ENCODE results near the gene PPP1R3G.
A peak's percentile ranks its signal among the peaks of the same experiment; 100 is the strongest.

PPP1R3G gene

DNA sequence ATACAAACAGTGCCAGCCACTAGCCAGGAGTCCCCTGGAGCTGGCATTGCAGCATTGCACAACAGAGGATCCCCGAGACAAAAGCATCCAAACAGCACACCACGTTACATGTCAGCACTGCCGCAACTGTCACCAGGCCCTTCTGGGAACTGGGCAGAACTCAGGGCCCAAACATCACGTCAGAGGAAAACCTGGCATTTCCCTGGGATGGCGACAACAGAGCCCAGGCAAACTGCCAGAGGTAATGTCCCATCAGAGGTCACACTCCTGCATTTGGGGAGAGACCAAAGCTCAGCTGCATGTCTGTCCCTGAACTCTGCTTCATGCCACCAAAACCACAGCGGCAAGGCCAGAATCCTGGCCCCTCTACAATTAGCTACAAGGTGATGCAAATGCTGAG lies 36.3 kb downstream of the PPP1R3G start:
- Histone ChIP-seq H3K9ac (ENCODE audit: low read length) (no peak overlapping the region), H3K4me1 (ENCODE audit: control insufficient read depth, insufficient read depth, low read length) (peaks cover 26% of the 10 kb centered on the region), H3K36me3 (ENCODE audit: control insufficient read depth, insufficient read depth, low read length, severe bottlenecking) (no peaks in the 10 kb centered on the region), H3K4me3 (ENCODE audit: low read length) (no peak overlapping the region), H3K9me3 (ENCODE audit: control insufficient read depth, low read length) (no peaks in the 10 kb centered on the region), H3K27me3 (replicated peaks; ENCODE audit: control insufficient read depth, insufficient read depth, low read length) (no peaks in the 10 kb centered on the region)
- DNase-seq (ENCODE audit: low read depth): no peak

DNA sequence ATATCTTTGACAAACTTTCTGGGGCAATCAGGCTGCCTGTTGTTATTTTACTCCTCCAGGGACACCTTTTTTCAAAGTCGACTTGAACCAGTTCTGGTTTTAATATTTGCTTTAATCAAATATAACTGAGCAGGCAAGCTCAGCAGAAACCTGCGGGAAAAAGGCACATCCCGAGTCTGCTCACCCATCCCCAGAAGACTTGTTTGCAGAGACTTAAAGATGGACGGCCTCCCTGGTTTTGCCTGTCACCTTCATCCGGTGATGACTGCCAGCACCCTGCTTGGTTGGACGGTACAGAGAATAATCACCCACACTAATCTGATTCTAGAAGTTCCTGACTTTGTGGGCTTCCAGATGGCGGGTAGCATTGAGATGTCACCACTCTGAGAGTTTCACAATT lies 36.8 kb downstream of the PPP1R3G start:
- H3K9ac ChIP-seq (ENCODE audit: low read length): no peak overlapping the region
- no peaks in the 10 kb centered on the region for H3K27me3 ChIP-seq (replicated peaks; ENCODE audit: control insufficient read depth, insufficient read depth, low read length)
- H3K4me1 ChIP-seq (ENCODE audit: control insufficient read depth, insufficient read depth, low read length): peaks cover 22% of the 10 kb centered on the region
- DNase-seq (ENCODE audit: low read depth): no peak
- no peak overlapping the region for H3K4me3 ChIP-seq (ENCODE audit: low read length)
- no peaks in the 10 kb centered on the region for H3K36me3 ChIP-seq (ENCODE audit: control insufficient read depth, insufficient read depth, low read length, severe bottlenecking)
- no peaks in the 10 kb centered on the region for H3K9me3 ChIP-seq (ENCODE audit: control insufficient read depth, low read length)

DNA sequence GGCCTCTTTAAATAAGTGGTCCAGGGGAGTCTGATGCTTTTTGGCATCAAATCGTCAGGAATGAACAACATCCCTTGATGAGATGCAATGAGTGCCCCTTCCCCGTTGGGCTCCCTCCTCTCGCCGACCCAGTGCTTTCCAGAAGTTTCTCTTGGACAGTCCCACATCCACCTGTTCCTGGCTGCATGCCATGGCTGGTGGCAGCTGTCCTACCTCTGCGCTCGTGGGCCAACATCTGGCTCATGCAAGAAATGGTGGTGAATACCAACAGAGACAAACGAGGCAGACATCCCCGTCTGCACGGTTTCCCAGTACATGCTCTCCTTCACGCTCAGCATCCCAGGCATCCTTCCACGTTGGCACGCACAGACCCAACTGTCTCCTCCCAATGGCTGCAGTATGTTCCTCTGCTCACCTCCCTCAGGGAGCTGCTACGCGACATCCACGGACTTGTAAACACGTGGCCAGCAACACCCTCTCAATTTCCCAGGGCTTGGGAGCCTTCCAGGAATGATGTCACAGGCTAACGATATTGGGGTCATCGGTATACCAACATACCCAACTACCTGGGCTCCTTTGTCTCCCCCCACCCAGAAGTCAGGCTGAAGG lies 37.5 kb downstream of the PPP1R3G start:
- H3K36me3 ChIP-seq (ENCODE audit: control insufficient read depth, insufficient read depth, low read length, severe bottlenecking): no peaks in the 10 kb centered on the region
- H3K4me1 ChIP-seq (ENCODE audit: control insufficient read depth, insufficient read depth, low read length): peaks cover 22% of the 10 kb centered on the region
- no peaks in the 10 kb centered on the region for H3K9me3 ChIP-seq (ENCODE audit: control insufficient read depth, low read length)
- H3K9ac ChIP-seq (ENCODE audit: low read length): no peak overlapping the region
- no peaks in the 10 kb centered on the region for H3K27me3 ChIP-seq (replicated peaks; ENCODE audit: control insufficient read depth, insufficient read depth, low read length)
- H3K4me3 ChIP-seq (ENCODE audit: low read length): no peak overlapping the region
- no peak for DNase-seq (ENCODE audit: low read depth)

DNA sequence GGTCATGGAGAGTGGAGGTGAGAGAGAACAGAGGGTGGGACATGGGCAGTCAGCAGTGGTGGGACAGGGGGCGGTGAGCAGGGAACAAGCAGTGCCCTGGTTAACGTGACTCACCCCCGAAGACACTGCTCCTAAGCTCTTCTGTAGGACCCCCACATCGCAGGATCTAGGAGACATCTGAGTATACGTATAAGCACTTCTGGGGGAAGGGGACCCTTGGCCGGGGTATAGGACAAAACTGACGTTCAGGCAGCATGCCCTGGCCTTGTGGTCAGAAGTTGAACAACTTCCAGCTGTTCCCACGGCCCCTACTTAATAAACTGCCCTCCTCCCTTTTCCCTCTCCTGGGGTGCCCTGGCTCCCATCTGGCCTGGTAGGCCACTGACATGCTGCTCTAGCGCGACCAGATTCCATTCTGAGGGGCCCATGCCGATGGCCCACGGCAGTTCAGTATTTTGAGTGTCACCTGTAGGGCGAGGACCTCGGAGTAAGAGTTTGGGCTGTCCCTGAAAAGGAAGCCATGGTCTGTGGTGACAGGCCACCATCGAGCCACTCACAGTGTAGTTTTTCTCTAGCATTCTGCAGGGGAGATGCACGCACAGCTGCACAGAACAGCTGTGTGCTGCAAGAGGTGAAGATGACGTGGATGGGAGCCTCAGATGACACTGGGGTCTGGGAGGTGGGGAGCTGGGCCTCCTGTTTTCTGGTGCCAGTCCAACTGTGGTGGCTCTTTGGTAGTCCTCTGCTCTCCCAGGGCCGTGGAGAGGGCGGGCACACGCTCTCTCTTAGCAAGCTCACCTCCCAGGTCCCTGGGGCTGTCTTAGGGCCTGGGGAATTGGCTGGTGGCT lies 38.4 kb downstream of the PPP1R3G start:
- H3K27me3 ChIP-seq (replicated peaks; ENCODE audit: control insufficient read depth, insufficient read depth, low read length): no peaks in the 10 kb centered on the region
- no peak for DNase-seq (ENCODE audit: low read depth)
- peaks cover 19% of the 10 kb centered on the region for H3K4me1 ChIP-seq (ENCODE audit: control insufficient read depth, insufficient read depth, low read length)
- no peak overlapping the region for H3K9ac ChIP-seq (ENCODE audit: low read length)
- no peaks in the 10 kb centered on the region for H3K36me3 ChIP-seq (ENCODE audit: control insufficient read depth, insufficient read depth, low read length, severe bottlenecking)
- H3K9me3 ChIP-seq (ENCODE audit: control insufficient read depth, low read length): no peaks in the 10 kb centered on the region
- no peak overlapping the region for H3K4me3 ChIP-seq (ENCODE audit: low read length)

DNA sequence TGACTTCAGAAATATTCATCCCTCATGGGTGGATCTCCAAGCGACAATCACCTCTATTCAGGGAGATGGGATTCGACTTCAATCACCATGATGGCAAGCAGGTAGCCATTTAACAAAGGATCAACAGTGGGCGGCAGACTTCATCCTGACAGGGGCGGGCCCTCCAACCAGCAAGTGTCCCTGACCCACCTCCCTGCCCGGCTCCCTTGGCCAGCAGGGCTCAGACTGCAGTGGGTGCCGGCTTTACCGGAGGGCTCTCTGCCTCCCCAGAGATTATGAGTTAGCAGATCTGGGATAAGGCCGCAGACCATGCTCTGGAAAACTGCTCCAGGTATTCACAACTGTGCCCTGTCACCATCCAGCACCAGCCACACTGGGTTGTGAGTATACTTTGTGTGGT lies 39.4 kb downstream of the PPP1R3G start:
- Histone ChIP-seq H3K9ac (ENCODE audit: low read length) (no peak overlapping the region), H3K9me3 (ENCODE audit: control insufficient read depth, low read length) (no peaks in the 10 kb centered on the region), H3K4me1 (ENCODE audit: control insufficient read depth, insufficient read depth, low read length) (peaks cover 14% of the 10 kb centered on the region), H3K27me3 (replicated peaks; ENCODE audit: control insufficient read depth, insufficient read depth, low read length) (no peaks in the 10 kb centered on the region), H3K4me3 (ENCODE audit: low read length) (no peak overlapping the region), H3K36me3 (ENCODE audit: control insufficient read depth, insufficient read depth, low read length, severe bottlenecking) (no peaks in the 10 kb centered on the region)
- no peak for DNase-seq (ENCODE audit: low read depth)

DNA sequence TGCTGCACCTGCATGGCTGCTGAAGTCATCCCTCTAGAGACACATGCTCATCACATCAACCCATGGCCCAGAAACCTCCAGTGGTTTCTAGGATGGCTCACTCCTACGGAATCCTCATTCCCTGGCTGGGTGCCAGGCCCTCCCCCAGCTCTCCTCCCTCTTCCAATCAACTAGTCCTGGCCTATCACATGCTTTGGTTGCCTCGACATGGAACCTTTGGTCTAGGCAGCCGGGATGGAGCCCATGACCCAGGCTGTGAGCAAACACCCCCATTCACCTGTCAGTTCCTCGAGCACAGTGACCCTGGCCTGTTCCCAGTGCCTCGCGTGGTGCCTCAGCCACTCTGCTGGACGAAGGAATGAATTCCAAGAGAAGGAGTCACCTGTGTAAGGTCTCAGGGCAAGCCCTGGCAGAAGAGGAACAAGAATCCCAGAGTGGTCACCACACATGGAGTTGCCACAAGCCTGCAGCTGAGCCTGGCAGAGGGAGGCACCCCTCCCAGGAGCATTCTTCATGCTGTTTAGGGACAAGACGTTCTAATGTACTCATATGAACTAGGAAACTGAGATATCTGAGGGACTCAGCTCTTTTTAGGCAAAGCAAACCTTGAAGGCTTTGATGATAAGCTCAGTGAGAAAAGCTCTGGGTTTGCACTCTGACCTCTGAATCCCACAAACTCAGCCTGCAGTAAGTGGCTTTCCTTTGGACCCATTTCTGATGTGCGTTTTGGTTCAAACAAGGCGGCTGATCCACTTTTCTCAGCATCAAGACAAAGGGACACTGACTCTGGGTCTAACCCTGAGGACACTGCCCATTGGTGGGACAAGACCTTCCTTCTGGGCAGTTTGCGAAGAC lies 40.2 kb downstream of the PPP1R3G start:
- no peak overlapping the region for H3K4me3 ChIP-seq (ENCODE audit: low read length)

DNA sequence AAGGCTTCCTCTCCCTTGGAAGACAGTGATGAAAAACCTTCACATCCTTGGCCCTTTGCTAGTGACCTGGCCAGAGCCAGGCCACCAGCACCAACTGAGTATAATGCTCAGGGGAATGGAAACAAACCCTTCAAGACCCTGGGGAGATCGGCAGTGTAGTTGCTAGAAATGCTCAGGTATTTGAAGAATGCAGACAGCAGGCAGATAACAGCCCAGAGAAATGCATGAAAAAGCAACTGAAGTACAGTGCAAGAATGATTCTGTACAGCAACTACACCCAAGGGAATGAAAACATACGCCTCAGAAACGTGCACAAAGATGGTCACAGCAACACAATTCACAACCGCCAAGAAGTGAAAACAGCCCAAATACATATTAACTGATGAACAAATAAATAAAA lies 41.1 kb downstream of the PPP1R3G start:
- no peak overlapping the region for H3K9ac ChIP-seq (ENCODE audit: low read length)
- no peaks in the 10 kb centered on the region for H3K27me3 ChIP-seq (replicated peaks; ENCODE audit: control insufficient read depth, insufficient read depth, low read length)
- H3K36me3 ChIP-seq (ENCODE audit: control insufficient read depth, insufficient read depth, low read length, severe bottlenecking): no peaks in the 10 kb centered on the region
- H3K9me3 ChIP-seq (ENCODE audit: control insufficient read depth, low read length): no peaks in the 10 kb centered on the region
- H3K4me1 ChIP-seq (ENCODE audit: control insufficient read depth, insufficient read depth, low read length): peaks cover 14% of the 10 kb centered on the region
- H3K4me3 ChIP-seq (ENCODE audit: low read length): no peak overlapping the region
- peak; percentile 55 for DNase-seq (ENCODE audit: low read depth)

More for the DNA sequence above, 40.2 kb downstream of the PPP1R3G start:
- Histone ChIP-seq H3K9ac (ENCODE audit: low read length) (no peak overlapping the region), H3K27me3 (replicated peaks; ENCODE audit: control insufficient read depth, insufficient read depth, low read length) (no peaks in the 10 kb centered on the region), H3K4me1 (ENCODE audit: control insufficient read depth, insufficient read depth, low read length) (peaks cover 14% of the 10 kb centered on the region), H3K36me3 (ENCODE audit: control insufficient read depth, insufficient read depth, low read length, severe bottlenecking) (no peaks in the 10 kb centered on the region), H3K9me3 (ENCODE audit: control insufficient read depth, low read length) (no peaks in the 10 kb centered on the region)
- peak; percentile 21 for DNase-seq (ENCODE audit: low read depth)

DNA sequence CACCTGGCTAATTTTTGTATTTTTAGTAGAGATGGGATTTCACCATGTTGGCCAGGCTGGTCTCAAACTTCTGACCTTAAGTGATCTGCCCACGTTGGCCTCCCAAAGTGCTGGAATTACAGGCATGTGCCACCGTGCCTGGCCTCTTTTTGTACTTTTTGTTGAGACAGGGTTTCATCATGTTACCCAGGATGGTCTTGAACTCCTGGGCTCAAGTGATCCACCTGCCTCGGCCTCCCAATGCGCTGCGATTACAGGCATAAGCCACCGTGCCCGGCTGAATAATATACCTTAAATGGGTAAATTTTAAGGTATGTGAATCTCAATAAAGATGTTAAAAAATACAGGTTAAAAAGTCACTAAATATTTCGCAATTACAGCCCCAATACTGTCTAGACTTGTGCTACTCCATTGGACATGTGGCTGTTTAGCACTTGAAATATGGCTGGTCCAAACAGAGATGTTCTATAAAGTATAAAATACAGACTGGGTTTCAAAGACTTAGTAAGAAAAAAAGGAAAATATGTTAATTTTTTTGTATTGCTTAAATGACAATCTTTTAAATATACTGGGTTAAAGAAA lies 42.1 kb downstream of the PPP1R3G start:
- Histone ChIP-seq H3K4me3 (ENCODE audit: low read length) (no peak overlapping the region), H3K27me3 (replicated peaks; ENCODE audit: control insufficient read depth, insufficient read depth, low read length) (no peaks in the 10 kb centered on the region), H3K9ac (ENCODE audit: low read length) (no peak overlapping the region), H3K36me3 (ENCODE audit: control insufficient read depth, insufficient read depth, low read length, severe bottlenecking) (no peaks in the 10 kb centered on the region), H3K4me1 (ENCODE audit: control insufficient read depth, insufficient read depth, low read length) (peaks cover 21% of the 10 kb centered on the region), H3K9me3 (ENCODE audit: control insufficient read depth, low read length) (no peaks in the 10 kb centered on the region)
- DNase-seq (ENCODE audit: low read depth): no peak

DNA sequence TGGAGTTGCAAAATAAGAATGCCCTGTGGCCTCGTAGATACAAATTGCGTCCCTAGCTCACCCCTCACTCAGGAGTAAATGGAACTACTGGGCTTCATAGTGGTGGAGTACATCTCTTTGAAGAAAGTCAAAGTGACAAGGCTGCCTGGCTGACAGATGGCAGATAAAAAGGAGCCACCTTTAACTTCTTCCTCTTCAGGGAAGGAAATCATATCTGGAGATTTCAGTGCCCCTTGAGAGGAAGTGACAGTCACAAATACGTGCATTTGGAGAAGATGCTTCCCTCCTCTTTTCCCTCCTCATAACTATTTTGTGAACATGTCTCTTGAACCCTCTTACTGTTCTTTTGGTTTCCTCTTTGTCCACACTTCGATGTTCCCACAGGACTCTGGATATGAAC lies 43.2 kb downstream of the PPP1R3G start:
- Histone ChIP-seq H3K9ac (ENCODE audit: low read length) (no peak overlapping the region), H3K9me3 (ENCODE audit: control insufficient read depth, low read length) (no peaks in the 10 kb centered on the region), H3K4me1 (ENCODE audit: control insufficient read depth, insufficient read depth, low read length) (peaks cover 31% of the 10 kb centered on the region), H3K27me3 (replicated peaks; ENCODE audit: control insufficient read depth, insufficient read depth, low read length) (no peaks in the 10 kb centered on the region), H3K4me3 (ENCODE audit: low read length) (no peak overlapping the region), H3K36me3 (ENCODE audit: control insufficient read depth, insufficient read depth, low read length, severe bottlenecking) (no peaks in the 10 kb centered on the region)
- no peak for DNase-seq (ENCODE audit: low read depth)

DNA sequence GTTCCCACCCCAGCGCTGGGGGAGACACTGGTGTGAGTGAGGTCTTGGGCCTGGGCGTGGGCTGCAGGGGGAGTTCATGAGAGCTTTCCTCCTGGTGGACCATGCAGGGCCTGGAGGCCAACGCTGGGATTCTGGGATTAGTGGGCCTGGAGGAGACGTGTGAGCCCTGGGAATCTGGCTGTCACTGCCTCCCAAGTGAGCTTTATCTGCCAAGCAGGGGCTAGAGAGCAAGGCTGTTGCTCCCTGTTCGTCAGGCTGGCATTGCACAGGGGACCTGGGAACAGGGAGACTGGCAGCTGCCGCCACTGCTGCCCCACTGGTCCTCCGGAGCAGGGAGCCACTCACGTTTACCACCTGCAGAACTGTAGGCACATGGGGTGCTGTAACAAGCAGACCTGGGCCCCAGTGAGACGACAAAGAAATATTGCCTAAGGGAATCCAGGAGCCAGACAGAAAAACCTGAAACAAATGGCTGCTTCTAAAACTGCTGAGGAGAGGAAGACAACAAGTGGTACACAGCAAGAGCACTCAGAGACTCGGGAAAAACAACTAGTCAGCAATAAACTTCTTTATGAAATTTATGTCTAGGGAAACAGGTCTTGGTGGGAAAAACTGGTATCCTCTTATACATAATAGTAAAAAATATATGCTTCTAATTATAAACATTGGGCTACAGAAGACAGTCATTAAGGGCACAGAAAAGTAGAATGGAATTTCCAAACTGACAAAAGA lies 45.2 kb downstream of the PPP1R3G start:
- Histone ChIP-seq H3K9ac (ENCODE audit: low read length) (no peak overlapping the region), H3K27me3 (replicated peaks; ENCODE audit: control insufficient read depth, insufficient read depth, low read length) (no peaks in the 10 kb centered on the region), H3K4me1 (ENCODE audit: control insufficient read depth, insufficient read depth, low read length) (peaks cover 26% of the 10 kb centered on the region), H3K4me3 (ENCODE audit: low read length) (no peak overlapping the region), H3K36me3 (ENCODE audit: control insufficient read depth, insufficient read depth, low read length, severe bottlenecking) (no peaks in the 10 kb centered on the region), H3K9me3 (ENCODE audit: control insufficient read depth, low read length) (no peaks in the 10 kb centered on the region)
- no peak for DNase-seq (ENCODE audit: low read depth)
